IMR-90 (cell line): Measurements from ENCODE around the gene TPTE.
"Not testable (repeated sequence)": the region's sequence is repeated elsewhere in the genome, so short reads cannot be mapped to it uniquely, and the experiment has no call there.

Experiments used
- BHLHE40 ChIP-seq: fragments of 150-350 bp; IDR thresholded peaks from 2 replicates; pipeline ENCODE4 v1.6.1; 2016; ENCODE audit warnings: mild to moderate bottlenecking, low read depth, low read length
- POLR2A ChIP-seq: IDR thresholded peaks from 2 replicates; pipeline ENCODE4 v1.6.1; 2012; ENCODE audit warnings: mild to moderate bottlenecking, low read depth, low read length
- TF ChIP-seq, protein P1 (sequence below): conservative IDR thresholded peaks from 2 replicates; pipeline ENCODE4 v1.5.1; 2012; ENCODE audit warnings: mild to moderate bottlenecking, low read depth, low read length, improper control_type of control experiment
- TF ChIP-seq, protein P2 (sequence below): fragments of 150-350 bp; IDR thresholded peaks from 2 replicates; pipeline ENCODE4 v1.6.1; 2016; ENCODE audit warnings: low read depth, mild to moderate bottlenecking, low read length, moderate library complexity, borderline replicate concordance

- TF ChIP-seq, protein P1, sequence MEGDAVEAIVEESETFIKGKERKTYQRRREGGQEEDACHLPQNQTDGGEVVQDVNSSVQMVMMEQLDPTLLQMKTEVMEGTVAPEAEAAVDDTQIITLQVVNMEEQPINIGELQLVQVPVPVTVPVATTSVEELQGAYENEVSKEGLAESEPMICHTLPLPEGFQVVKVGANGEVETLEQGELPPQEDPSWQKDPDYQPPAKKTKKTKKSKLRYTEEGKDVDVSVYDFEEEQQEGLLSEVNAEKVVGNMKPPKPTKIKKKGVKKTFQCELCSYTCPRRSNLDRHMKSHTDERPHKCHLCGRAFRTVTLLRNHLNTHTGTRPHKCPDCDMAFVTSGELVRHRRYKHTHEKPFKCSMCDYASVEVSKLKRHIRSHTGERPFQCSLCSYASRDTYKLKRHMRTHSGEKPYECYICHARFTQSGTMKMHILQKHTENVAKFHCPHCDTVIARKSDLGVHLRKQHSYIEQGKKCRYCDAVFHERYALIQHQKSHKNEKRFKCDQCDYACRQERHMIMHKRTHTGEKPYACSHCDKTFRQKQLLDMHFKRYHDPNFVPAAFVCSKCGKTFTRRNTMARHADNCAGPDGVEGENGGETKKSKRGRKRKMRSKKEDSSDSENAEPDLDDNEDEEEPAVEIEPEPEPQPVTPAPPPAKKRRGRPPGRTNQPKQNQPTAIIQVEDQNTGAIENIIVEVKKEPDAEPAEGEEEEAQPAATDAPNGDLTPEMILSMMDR = not testable (repeated sequence)
- TF ChIP-seq POLR2A, BHLHE40: not testable (repeated sequence)
- TF ChIP-seq, protein P2, sequence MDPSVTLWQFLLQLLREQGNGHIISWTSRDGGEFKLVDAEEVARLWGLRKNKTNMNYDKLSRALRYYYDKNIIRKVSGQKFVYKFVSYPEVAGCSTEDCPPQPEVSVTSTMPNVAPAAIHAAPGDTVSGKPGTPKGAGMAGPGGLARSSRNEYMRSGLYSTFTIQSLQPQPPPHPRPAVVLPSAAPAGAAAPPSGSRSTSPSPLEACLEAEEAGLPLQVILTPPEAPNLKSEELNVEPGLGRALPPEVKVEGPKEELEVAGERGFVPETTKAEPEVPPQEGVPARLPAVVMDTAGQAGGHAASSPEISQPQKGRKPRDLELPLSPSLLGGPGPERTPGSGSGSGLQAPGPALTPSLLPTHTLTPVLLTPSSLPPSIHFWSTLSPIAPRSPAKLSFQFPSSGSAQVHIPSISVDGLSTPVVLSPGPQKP = not testable (repeated sequence)
These were observed 116.8 kb downstream of the TPTE start for GRCh38 chr21:10638144-10638543.
